K562 (cell line): ENCODE measurements around the gene NRDE2. TPM values are rescaled to one million over a fixed set of nuclear protein-coding genes. Genes with fewer than 3 reads are reported as not detected.
A peak's percentile ranks its signal among the peaks of the same experiment; 100 is the strongest.

Experiments
- ATAC-seq: fragments of 200-7000 bp; cut with Tn5 transposase; 3 replicates; pipeline ENCODE4 v1.9.1; 2020; ENCODE audit warnings: moderate library complexity
- Bru-seq: library from RNA; stranded (reverse); fragments of 400-500 nt; gene quantifications from one replicate; lab custom pipeline; 2021; lab: Mats Ljungman, UMichigan
- BruChase-seq, 2 experiments: library from RNA; stranded (reverse); fragments of 400-500 nt; gene quantifications; one replicate each; lab custom pipeline; 2021; lab: Mats Ljungman, UMichigan
- BruUV-seq: library from RNA; stranded (reverse); fragments of 400-500 nt; replicated peaks from 2 replicates; lab custom pipeline; 2021; lab: Mats Ljungman, UMichigan
- CTCF ChIA-PET: fragments of 300-600 bp; formaldehyde crosslinking; extraction: SDS; loops from one replicate; lab custom pipeline; 2021; ENCODE audit warnings: low intra/inter-chr PET ratio; lab: Yijun Ruan, JAX
- POLR2A ChIA-PET: fragments of 300-600, 350-650 bp; sonication (Branson Sonifier 250); formaldehyde crosslinking; extraction: SDS; loops from one replicate; lab custom pipeline; 2021; ENCODE audit warnings: antibody characterized with exemption, inconsistent platforms; lab: Yijun Ruan, JAX
- DNase-seq, 4 experiments: peaks; one replicate each; pipeline versions ENCODE4 v3.0.0 to v3.0.0-alpha.2; 2011 to 2018; ENCODE audit warnings: low spot score in 3 of 4, mixed read lengths in 3 of 4; ENCODE audit errors: extremely low read depth in 1 of 4
- FAIRE-seq: peaks from 2 replicates; lab custom pipeline; 2011; peaks lifted over from hg19 to GRCh38; lab: Jason Lieb, UNC
- H2AFZ ChIP-seq: 2 replicates; pipeline ENCODE4 v1.6.0; 2011; ENCODE audit warnings: low read depth, low read length, control low read depth, inconsistent platforms
- H3K27ac ChIP-seq: fragments of 200-600 bp; 3 replicates; pipeline ENCODE4 v1.8.0; 2011; ENCODE audit warnings: low read depth, mild to moderate bottlenecking, control low read depth, inconsistent platforms, low read length, moderate library complexity, mixed read lengths; ENCODE audit errors: extremely low read depth
- H3K27me3 ChIP-seq, 2 experiments: fragments of 300-600 bp in 1 of 2; 2 replicates in 1 of 2; 3 replicates in 1 of 2; pipeline versions ENCODE4 v1.6.0 to v1.8.0; 2011; ENCODE audit warnings: inconsistent platforms in 2 of 2, low read length in 2 of 2, mild to moderate bottlenecking in 1 of 2, mixed read lengths in 1 of 2, moderate library complexity in 1 of 2; ENCODE audit not compliant: control insufficient read depth in 2 of 2, insufficient read depth in 2 of 2
- H3K36me3 ChIP-seq: fragments of 300-600 bp; 3 replicates; pipeline ENCODE4 v1.8.0; 2011; ENCODE audit warnings: mild to moderate bottlenecking, low read length, inconsistent platforms; ENCODE audit not compliant: control insufficient read depth, insufficient read depth
- H3K4me1 ChIP-seq, 2 experiments: fragments of 200-600 bp in 1 of 2; replicated peaks in 1 of 2; 2 replicates in 1 of 2; 3 replicates in 1 of 2; pipeline versions ENCODE4 v1.5.1 to v1.8.0; 2011; ENCODE audit warnings: inconsistent platforms in 2 of 2, low read length in 2 of 2, mild to moderate bottlenecking in 1 of 2, mixed read lengths in 1 of 2, moderate library complexity in 1 of 2; ENCODE audit not compliant: control insufficient read depth in 2 of 2, insufficient read depth in 2 of 2
- H3K4me2 ChIP-seq: 2 replicates; pipeline ENCODE4 v1.6.1; 2011; ENCODE audit warnings: low read length, control low read depth, inconsistent platforms, mixed read lengths; ENCODE audit not compliant: insufficient read depth
- H3K4me3 ChIP-seq: fragments of 200-600 bp; sonication (generic), shearing (Covaris generic); 2 replicates; pipeline ENCODE4 v1.5.1; 2016; ENCODE audit warnings: control low read depth, inconsistent platforms
- H3K79me2 ChIP-seq: fragments of 200-600 bp; 3 replicates; pipeline ENCODE4 v1.8.0; 2011; ENCODE audit warnings: low read length, inconsistent platforms; ENCODE audit not compliant: control insufficient read depth, insufficient read depth
- H3K9ac ChIP-seq, 2 experiments: 2 replicates each; pipeline versions ENCODE4 v1.6.0 to v1.6.1; 2011; ENCODE audit warnings: low read depth in 2 of 2, low read length in 2 of 2, control low read depth in 1 of 2, inconsistent platforms in 1 of 2, mild to moderate bottlenecking in 1 of 2, mixed read lengths in 1 of 2; ENCODE audit not compliant: insufficient read depth in 1 of 2
- H3K9me1 ChIP-seq: one replicate; pipeline ENCODE4 v1.6.0; 2011; ENCODE audit warnings: inconsistent platforms, mild to moderate bottlenecking, low read length, moderate library complexity; ENCODE audit not compliant: control insufficient read depth, insufficient read depth
- H3K9me3 ChIP-seq: replicated peaks from 2 replicates; pipeline ENCODE4 v1.5.1; 2011; ENCODE audit warnings: low read depth, low read length, inconsistent platforms; ENCODE audit not compliant: control insufficient read depth, insufficient read depth
- H4K20me1 ChIP-seq: replicated peaks from 2 replicates; pipeline ENCODE4 v1.6.1; 2011; ENCODE audit warnings: low read length, inconsistent platforms, mixed read lengths; ENCODE audit not compliant: control insufficient read depth, insufficient read depth
- CREB3 ChIP-seq: fragments of 450-650 bp; conservative IDR thresholded peaks from 2 replicates; pipeline ENCODE4 v1.6.1; 2016; ENCODE audit warnings: missing genetic modification characterization, low read depth, mild to moderate bottlenecking, missing compliant biosample characterization, moderate library complexity
- FOXK2 ChIP-seq, 2 experiments: fragments of 450-650 bp; IDR thresholded peaks in 1 of 2; conservative IDR thresholded peaks in 1 of 2; 2 replicates each; pipeline ENCODE4 v1.6.1; 2016; ENCODE audit warnings: low read depth in 2 of 2, mild to moderate bottlenecking in 1 of 2
- PURB ChIP-seq: sonication (generic); formaldehyde crosslinking; IDR thresholded peaks from 2 replicates; pipeline ENCODE4 v1.9.0; 2021; ENCODE audit warnings: low read depth, mild to moderate bottlenecking, missing genetic modification reagents
- PYGO2 ChIP-seq: fragments of 450-650 bp; IDR thresholded peaks from 2 replicates; pipeline ENCODE4 v1.6.1; 2016; ENCODE audit warnings: mild to moderate bottlenecking, missing genetic modification characterization, moderate library complexity, missing compliant biosample characterization
- RBFOX2 ChIP-seq: fragments of 200-400 bp; formaldehyde crosslinking; IDR thresholded peaks from 2 replicates; pipeline ENCODE4 v1.6.1; 2017; ENCODE audit warnings: low read depth, mild to moderate bottlenecking, low read length, moderate library complexity
- TAF7 ChIP-seq: fragments of 450-650 bp; IDR thresholded peaks from 2 replicates; pipeline ENCODE4 v1.6.1; 2016; ENCODE audit warnings: missing genetic modification characterization, missing compliant biosample characterization
- TFAP4 ChIP-seq: sonication (generic); formaldehyde crosslinking; IDR thresholded peaks from 2 replicates; pipeline ENCODE4 v1.8.0; 2022; ENCODE audit warnings: missing genetic modification reagents, mild to moderate bottlenecking, moderate library complexity, borderline replicate concordance
- THRB ChIP-seq: fragments of 450-650 bp; formaldehyde crosslinking; conservative IDR thresholded peaks from 2 replicates; pipeline ENCODE4 v1.4.0; 2022; ENCODE audit warnings: mild to moderate bottlenecking, missing genetic modification characterization
- ZNF347 ChIP-seq: fragments of 450-650 bp; formaldehyde crosslinking; IDR thresholded peaks from 2 replicates; pipeline ENCODE4 v1.4.0; 2020; ENCODE audit warnings: low read depth, mild to moderate bottlenecking, moderate library complexity
- WGBS: fragments of 100-300 bp; shearing (Covaris generic); methylation state at CpG from one replicate; pipeline ENCODE4 v1.1.6; 2016; ENCODE audit warnings: low coverage, mixed read lengths; ENCODE audit not compliant: insufficient coverage; ENCODE audit errors: missing lambda C conversion rate; 5-methylcytosine and 5-hydroxymethylcytosine counted together
- in situ Hi-C: fragments of 300-500 bp; cut with MboI; formaldehyde crosslinking; loops from 4 replicates; pipeline ENCODE4 v1.15.0; 2018; ENCODE audit warnings: inconsistent platforms, mixed read lengths
- intact Hi-C: fragments of 100-400 bp; cut with micrococcal nuclease; formaldehyde crosslinking; loops from 2 replicates; pipeline ENCODE4 v1.14.2; 2022
- long read RNA-seq, 3 experiments: library from polyadenylated mRNA in 2 of 3; library from RNA in 1 of 3; unstranded in 2 of 3; stranded (forward) in 1 of 3; transcript quantifications; one replicate each; pipeline ENCODE4 v2.0.0, GENCODE V29; 2019 to 2022
- polyA minus RNA-seq, 3 experiments: library from RNA; depleted of rRNA, polyadenylated mRNA; stranded (reverse); fragments of >200 nt; gene quantifications; 2 replicates each; pipeline ENCODE4 v1.2.3, GENCODE V29; 2011
- polyA plus RNA-seq, 8 experiments: library from polyadenylated mRNA; depleted of rRNA in 4 of 8; stranded (reverse) in 5 of 8; unstranded in 3 of 8; fragments of >200 nt; fragmentation: Nextera tagmentation in 2 of 8; fragmentation: Illumina TruSeq in 1 of 8; extraction: Ambion mirVana in 2 of 8; extraction: Trizol in 1 of 8; gene quantifications; 2 replicates each; pipeline versions ENCODE4 v1.2.1 to v1.2.3, GENCODE V29; 2011 to 2014; ENCODE audit warnings: inconsistent platforms in 1 of 8, missing spikeins in 1 of 8
- total RNA-seq, 7 experiments: library from RNA; depleted of rRNA in 6 of 7; stranded (reverse); fragments of >200 nt in 6 of 7; fragmentation: Illumina TruSeq in 2 of 7; extraction: Trizol in 2 of 7; gene quantifications; 2 replicates each; pipeline versions ENCODE4 v1.2.1 to v1.2.3, GENCODE V29; 2011 to 2021; ENCODE audit warnings: low replicate concordance in 1 of 7

NRDE2 gene
- total RNA-seq (2011; cell fraction: chromatin; rRNA removed; ENCODE audit: low replicate concordance): 55.5 and 58.1 TPM in 2 replicates
- total RNA-seq (2011; cell fraction: nucleolus; rRNA removed): 29.7 and 30.1 TPM in 2 replicates
- total RNA-seq (2011; cell fraction: nucleoplasm; rRNA removed): 29.3 and 31.1 TPM in 2 replicates
- total RNA-seq (2014; rRNA removed) (6.2 and 8.4 TPM in 2 replicates), total RNA-seq (2014; rRNA removed; fragmentation: Illumina TruSeq; extraction: Trizol) (11.0 and 11.1 TPM in 2 replicates), total RNA-seq (2015; rRNA removed; fragmentation: Illumina TruSeq; extraction: Trizol) (12.3 and 12.6 TPM in 2 replicates), total RNA-seq (2021) (14.6 and 15.0 TPM in 2 replicates), polyA plus RNA-seq (2011; rRNA removed) (10.9 and 11.5 TPM in 2 replicates), polyA plus RNA-seq (2014; fragmentation: Illumina TruSeq; extraction: Trizol) (6.8 and 8.1 TPM in 2 replicates), polyA plus RNA-seq (2014; fragmentation: Nextera tagmentation; extraction: Ambion mirVana) (1 to 10 TPM; 3.3 to 5.7 TPM), polyA plus RNA-seq (2014; rRNA removed) (8.3 and 13.4 TPM in 2 replicates), polyA minus RNA-seq (2011; rRNA and poly(A)+ RNA removed) (14.4 and 16.4 TPM in 2 replicates), Bru-seq, nascent RNA (percentile 65 among the genes with signal in this experiment), BruChase-seq, experiment 1, labeled RNA remaining after a 2-hour chase (percentile 68 among the genes with signal in this experiment), BruChase-seq, experiment 2, labeled RNA remaining after a 6-hour chase (percentile 69 among the genes with signal in this experiment)
- polyA plus RNA-seq (2011; cell fraction: cytosol; rRNA removed): 5.4 and 7.1 TPM in 2 replicates
- 14.2 and 20.4 TPM in 2 replicates for polyA plus RNA-seq (2011; cell fraction: nucleus; rRNA removed)
- 4.6 and 5.4 TPM in 2 replicates for polyA plus RNA-seq (2012)
- polyA minus RNA-seq (2011; cell fraction: cytosol; rRNA and poly(A)+ RNA removed): 4.9 and 7.8 TPM in 2 replicates
- polyA minus RNA-seq (2011; cell fraction: nucleus; rRNA and poly(A)+ RNA removed): 13.1 and 19.2 TPM in 2 replicates
- long read RNA-seq, experiment 1, full-length matches to known transcripts: 19 of 28 reads
- long read RNA-seq, experiment 1, partial matches to known transcripts: 5 of 28 reads
- long read RNA-seq, experiment 1, other reads (novel, unspliced or antisense): 4 of 28 reads
- long read RNA-seq, experiment 2, full-length matches to known transcripts: 1 of 3 reads
- long read RNA-seq, experiment 2, partial matches to known transcripts: 1 of 3 reads
- long read RNA-seq, experiment 2, other reads (novel, unspliced or antisense): 1 of 3 reads
- long read RNA-seq, experiment 3, partial matches to known transcripts: 3 of 4 reads
- long read RNA-seq, experiment 3, other reads (novel, unspliced or antisense): 0 of 4 reads

GRCh38 chr14:90331497-90332270 lies at the start of gene NRDE2:
Gene NRDE2 (minus strand): TSS chr14:90331941. CDS start chr14:90331904, 37 bp downstream.
- Histone ChIP-seq H3K4me2 (peak within 1 kb of the TSS; percentile 75), H3K9me1 (no peaks in the 10 kb centered on the region), H3K79me2 (peaks cover 35% of the 10 kb centered on the region), H3K9ac (peak within 1 kb of the TSS; percentile 74 to 90), H3K36me3 (no peaks in the 10 kb centered on the region), H2AFZ (peak within 1 kb of the TSS; percentile 81), H3K9me3 (no peaks in the 10 kb centered on the region), H3K27ac (peak within 1 kb of the TSS; percentile 67), H3K27me3 (no peaks in the 10 kb centered on the region), H3K4me1 (peaks cover 0 to 10% of the 10 kb centered on the region in 2 experiments; a peak in 3 of 5 replicates), H3K4me3 (peak within 1 kb of the TSS; percentile 47), H4K20me1 (no peaks in the 10 kb centered on the region)
- in situ Hi-C loops (no loop called here), intact Hi-C loops (loop anchor here (1.0 to 2.0 kb wide), 2 partner anchors 52 to 65 kb away; partner anchors contain the start of gene CALM1)
- DNase-seq: peak; percentile 92 to 97 (median 93)
- CTCF ChIA-PET: no interaction called here
- TSS peak; percentile 74 for BruUV-seq
- POLR2A ChIA-PET: interaction anchor here (0.8 kb wide), 1 partner anchor 63 kb away, joined by 3 read pairs; no protein-coding TSS in a partner anchor
- under 1% methylated on average over 21 of the region's 46 CpGs for WGBS
- peak; percentile 96 for ATAC-seq
- peak; percentile 93 for FAIRE-seq
- peak; percentile 89 for TF ChIP-seq RBFOX2
- TF ChIP-seq FOXK2 (conservative IDR thresholded peaks at IDR 0.05 in 1 of 2, IDR thresholded peaks at IDR 0.05 in 1 of 2; ENCODE audit: low read depth in 2 of 2): peak in 1 of 2 experiments; percentile 28; a peak in 1 of 4 replicates
- no peak for TF ChIP-seq PURB
- no peak for TF ChIP-seq ZNF347 (CRISPR knock-in tag)
- TF ChIP-seq PYGO2 (tag): 0 out of 2 replicates have a peak, but pooled peaks have one; percentile 39
- no peak for TF ChIP-seq THRB (CRISPR knock-in tag)
- TF ChIP-seq TFAP4: peak; percentile 47; the same call in 1 of the 2 replicates
- TF ChIP-seq TAF7 (tag): 0 out of 2 replicates have a peak, but pooled peaks have one; percentile 25
- peak; percentile 91 for TF ChIP-seq CREB3 (tag)
